ENCODE results near the gene MYO5A.

The MYO5A gene

GRCh38 chr15:52357949-52358348 is 170.7 kb downstream of the MYO5A start:
- TF ChIP-seq GABPA (IDR thresholded peaks at IDR 0.05; ENCODE audit: low read depth), result no peak
- no peak for TF ChIP-seq SPI1 (IDR thresholded peaks at IDR 0.05; ENCODE audit: borderline replicate concordance, low read depth)
- TF ChIP-seq CTCF (IDR thresholded peaks at IDR 0.05; ENCODE audit: insufficient read depth, low read length), result no peak
- no peak for TF ChIP-seq REST (IDR thresholded peaks at IDR 0.05; ENCODE audit: insufficient replicate concordance, low read depth)
- Histone ChIP-seq H3K4me3 (replicated peaks; ENCODE audit: insufficient read depth, low read length) (no peak overlapping the region), H3K27ac (replicated peaks) (no peak overlapping the region), H3K27me3 (ENCODE audit: insufficient read depth, poor library complexity, severe bottlenecking) (no peaks in the 10 kb centered on the region)
- no peak for DNase-seq (ENCODE audit: low read depth in 1 of 2, low spot score in 1 of 2)

GRCh38 chr15:52352086-52352485 is 176.6 kb downstream of the MYO5A start:
- no peak overlapping the region for H3K4me3 ChIP-seq (replicated peaks; ENCODE audit: insufficient read depth, low read length)
- H3K27me3 ChIP-seq (ENCODE audit: insufficient read depth, poor library complexity, severe bottlenecking), result no peaks in the 10 kb centered on the region
- TF ChIP-seq REST (IDR thresholded peaks at IDR 0.05; ENCODE audit: insufficient replicate concordance, low read depth), result no peak
- peak in 1 of 2 experiments; percentile 54 for DNase-seq (ENCODE audit: low read depth in 1 of 2, low spot score in 1 of 2)
- peak overlapping the region; percentile 19 for H3K27ac ChIP-seq (replicated peaks)

DNA sequence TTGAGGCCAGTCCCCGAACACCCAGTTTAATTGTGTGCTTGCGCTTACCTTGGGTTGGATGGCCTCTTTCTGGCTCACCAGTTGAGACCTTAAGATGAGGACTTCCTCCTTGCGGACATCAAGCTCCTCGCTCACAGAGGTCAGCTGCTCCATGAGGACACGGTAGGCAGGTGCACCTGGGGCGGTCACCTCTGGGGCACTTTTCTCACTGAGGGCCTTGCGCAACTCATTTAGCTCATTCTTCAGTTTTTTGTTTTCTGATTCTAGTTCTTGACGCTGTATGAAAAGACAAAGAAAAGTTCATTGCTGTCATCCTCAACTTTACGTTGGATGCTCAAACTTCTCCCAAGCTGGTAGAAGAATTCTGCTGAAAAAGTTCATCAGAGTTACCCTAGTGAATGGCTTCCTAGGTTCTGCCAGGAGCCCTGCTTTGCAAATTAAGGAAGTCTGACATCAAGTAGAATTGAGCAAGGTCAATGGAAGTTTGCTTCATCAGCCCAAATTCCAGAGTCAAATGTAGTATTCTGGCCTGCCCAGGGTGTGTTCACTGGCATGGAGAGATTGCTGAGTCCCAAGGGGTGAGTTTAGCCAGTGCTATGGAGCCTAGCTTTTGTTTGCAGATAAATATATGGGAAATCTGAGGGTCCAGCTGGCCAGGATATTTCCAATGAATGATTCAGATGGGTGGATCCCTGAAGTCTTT is 177.3 kb downstream of the MYO5A start:
- Histone ChIP-seq H3K27ac (replicated peaks) (peak overlapping the region; percentile 19; the same call in 1 of the 2 replicates), H3K4me3 (replicated peaks; ENCODE audit: insufficient read depth, low read length) (no peak overlapping the region), H3K27me3 (ENCODE audit: insufficient read depth, poor library complexity, severe bottlenecking) (no peaks in the 10 kb centered on the region)
- peak; percentile 93 for TF ChIP-seq SPI1 (IDR thresholded peaks at IDR 0.05; ENCODE audit: borderline replicate concordance, low read depth)
- TF ChIP-seq GABPA (IDR thresholded peaks at IDR 0.05; ENCODE audit: low read depth), result no peak
- TF ChIP-seq REST (IDR thresholded peaks at IDR 0.05; ENCODE audit: insufficient replicate concordance, low read depth), result no peak
- TF ChIP-seq CTCF (IDR thresholded peaks at IDR 0.05; ENCODE audit: insufficient read depth, low read length), result no peak
- TF ChIP-seq POLR2AphosphoS5 (IDR thresholded peaks at IDR 0.05; ENCODE audit: low read depth), result no peak
- peak in 1 of 2 experiments; percentile 79 for DNase-seq (ENCODE audit: low read depth in 1 of 2, low spot score in 1 of 2)
